Subcutaneous abdominal adipose tissue (tissue), 5 donors: Measurements from ENCODE around the gene NTSR1.

ENCODE experiments used
- H3K27ac ChIP-seq: one replicate; pipeline ENCODE4 v1.7.0; 2013; ENCODE audit warnings: low read depth, mild to moderate bottlenecking, inconsistent platforms, low read length, moderate library complexity
- H3K27me3 ChIP-seq, 5 donors: one replicate each; pipeline ENCODE4 v1.7.0; 2013; ENCODE audit warnings: low read length in 5 of 5, inconsistent platforms in 1 of 5; ENCODE audit not compliant: control insufficient read depth in 5 of 5, insufficient read depth in 4 of 5
- H3K36me3 ChIP-seq, 5 donors: one replicate each; pipeline ENCODE4 v1.7.0; 2013; ENCODE audit warnings: low read length in 5 of 5; ENCODE audit not compliant: control insufficient read depth in 5 of 5, insufficient read depth in 5 of 5
- H3K4me1 ChIP-seq, 5 donors: one replicate each; pipeline ENCODE4 v1.7.0; 2013; ENCODE audit warnings: low read length in 5 of 5, mild to moderate bottlenecking in 3 of 5, moderate library complexity in 1 of 5; ENCODE audit not compliant: control insufficient read depth in 5 of 5, insufficient read depth in 5 of 5
- H3K4me3 ChIP-seq, 5 donors: one replicate each; pipeline ENCODE4 v1.7.0; 2013; ENCODE audit warnings: low read length in 5 of 5, low read depth in 1 of 5
- H3K9ac ChIP-seq, 5 donors: one replicate each; pipeline ENCODE4 v1.7.0; 2013; ENCODE audit warnings: low read length in 5 of 5, mild to moderate bottlenecking in 4 of 5, moderate library complexity in 3 of 5
- H3K9me3 ChIP-seq, 5 donors: one replicate each; pipeline ENCODE4 v1.7.0; 2013; ENCODE audit warnings: low read length in 5 of 5; ENCODE audit not compliant: control insufficient read depth in 5 of 5
- donor health status: healthy.
- donor health status: healthy.
- donor health status: healthy.
- donor health status: healthy.
- donor health status: healthy.

NTSR1 gene

DNA sequence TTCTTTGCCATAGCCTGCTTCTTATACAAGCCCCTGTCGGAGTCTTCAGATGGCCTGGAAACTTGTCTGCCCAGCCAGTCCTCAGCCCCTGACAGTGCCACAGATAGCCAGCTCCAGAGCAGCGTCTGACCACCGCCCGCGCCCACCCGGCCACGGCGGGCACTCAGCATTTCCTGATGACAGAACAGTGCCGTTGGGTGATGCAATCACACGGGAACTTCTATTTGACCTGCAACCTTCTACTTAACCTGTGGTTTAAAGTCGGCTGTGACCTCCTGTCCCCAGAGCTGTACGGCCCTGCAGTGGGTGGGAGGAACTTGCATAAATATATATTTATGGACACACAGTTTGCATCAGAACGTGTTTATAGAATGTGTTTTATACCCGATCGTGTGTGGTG is 36.9 kb upstream of the NTSR1 start:
- peaks cover 21 to 33% (median 29%) of the 10 kb centered on the region in 5 donors for H3K27me3 ChIP-seq

DNA sequence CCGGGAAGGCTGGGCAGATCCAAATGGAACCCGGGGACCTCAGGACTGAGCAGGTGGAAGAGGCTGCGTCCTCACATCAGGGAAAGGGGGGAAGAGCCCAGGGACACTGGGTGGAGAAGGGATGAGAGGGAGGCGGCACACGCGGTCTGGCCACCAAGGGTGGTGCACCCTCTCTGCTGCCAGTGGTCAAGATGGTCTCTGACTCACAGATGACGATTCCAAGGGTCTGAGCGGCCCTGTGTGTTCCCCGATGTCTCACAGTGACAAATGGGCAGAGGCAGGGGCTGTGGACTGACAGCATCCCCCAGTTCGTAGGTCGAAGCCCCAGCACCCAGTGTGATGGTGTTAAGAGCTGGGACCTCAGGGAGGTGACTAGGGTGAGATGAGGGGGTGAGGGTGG is 34.3 kb upstream of the NTSR1 start:
- peaks cover 0 to 7% (median 0%) of the 10 kb centered on the region in 5 donors for H3K36me3 ChIP-seq
- no peak overlapping the region for H3K9ac ChIP-seq
- no peaks in the 10 kb centered on the region for H3K9me3 ChIP-seq
- peaks cover 21 to 37% (median 32%) of the 10 kb centered on the region in 5 donors for H3K27me3 ChIP-seq
- H3K27ac ChIP-seq, result no peak overlapping the region
- H3K4me3 ChIP-seq, result no peak overlapping the region
- peaks cover 0 to 7% (median 2%) of the 10 kb centered on the region in 5 donors for H3K4me1 ChIP-seq

More for the DNA sequence above, 36.9 kb upstream of the NTSR1 start:
- Histone ChIP-seq H3K9ac (no peak overlapping the region), H3K4me3 (no peak overlapping the region), H3K4me1 (peaks cover 3 to 23% (median 10%) of the 10 kb centered on the region in 5 donors), H3K27ac (no peak overlapping the region), H3K36me3 (peaks cover 0 to 7% (median 0%) of the 10 kb centered on the region in 5 donors), H3K9me3 (no peaks in the 10 kb centered on the region)

DNA sequence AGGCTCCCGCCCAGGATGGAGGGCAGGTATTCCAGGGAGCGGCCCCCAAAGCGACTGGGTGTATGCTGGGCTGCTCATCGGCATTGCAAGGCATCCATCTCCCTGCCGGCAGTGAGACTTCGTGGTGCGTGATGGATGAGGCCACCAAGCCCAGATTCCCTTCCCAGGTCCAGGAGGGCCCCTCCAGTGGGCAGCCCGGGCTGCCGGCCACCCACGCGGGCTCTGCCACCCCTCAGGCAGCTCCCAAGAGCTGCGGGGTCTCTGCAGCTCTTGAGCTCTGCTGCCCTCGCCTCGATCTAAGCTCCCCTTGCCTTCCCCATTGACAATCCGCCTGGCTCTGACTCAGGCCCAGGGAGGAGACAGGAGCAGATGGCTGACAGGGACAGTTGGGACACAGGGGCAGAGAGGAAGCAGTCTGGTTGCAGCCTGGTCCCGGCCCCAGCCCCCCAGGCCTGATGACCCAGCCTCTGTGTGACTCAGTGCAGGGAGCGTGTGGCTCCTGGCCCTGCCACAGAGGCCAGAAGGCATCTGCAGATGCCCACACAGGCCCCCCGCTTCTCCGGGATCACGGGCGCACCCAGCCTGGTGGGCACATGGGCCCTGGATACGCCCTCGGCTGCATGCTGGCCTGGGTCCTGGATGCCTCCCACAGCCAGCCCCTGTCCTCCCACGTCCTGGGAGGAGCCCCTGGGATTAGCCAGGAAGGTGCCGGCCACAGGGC is 33.3 kb upstream of the NTSR1 start:
- peaks cover 0 to 7% (median 2%) of the 10 kb centered on the region in 5 donors for H3K4me1 ChIP-seq
- H3K9me3 ChIP-seq, result peaks cover 2 to 7% (median 5%) of the 10 kb centered on the region in 5 donors
- peaks cover 0 to 6% (median 0%) of the 10 kb centered on the region in 5 donors for H3K36me3 ChIP-seq
- H3K9ac ChIP-seq, result no peak overlapping the region
- no peak overlapping the region for H3K4me3 ChIP-seq
- H3K27ac ChIP-seq, result no peak overlapping the region
- H3K27me3 ChIP-seq, result peaks cover 21 to 42% (median 32%) of the 10 kb centered on the region in 5 donors

- peaks cover 2 to 12% (median 7%) of the 10 kb centered on the region in 5 donors for H3K9me3 ChIP-seq
- peaks cover 0 to under 1% (median 0%) of the 10 kb centered on the region in 5 donors for H3K36me3 ChIP-seq
- H3K27ac ChIP-seq, result no peak overlapping the region
- peaks cover 18 to 44% (median 32%) of the 10 kb centered on the region in 5 donors for H3K27me3 ChIP-seq
- H3K9ac ChIP-seq, result no peak overlapping the region
- H3K4me1 ChIP-seq, result peaks cover 0 to 7% (median 2%) of the 10 kb centered on the region in 5 donors
- H3K4me3 ChIP-seq, result no peak overlapping the region
These were observed 32.8 kb upstream of the NTSR1 start for GRCh38 chr20:62675877-62676260.

DNA sequence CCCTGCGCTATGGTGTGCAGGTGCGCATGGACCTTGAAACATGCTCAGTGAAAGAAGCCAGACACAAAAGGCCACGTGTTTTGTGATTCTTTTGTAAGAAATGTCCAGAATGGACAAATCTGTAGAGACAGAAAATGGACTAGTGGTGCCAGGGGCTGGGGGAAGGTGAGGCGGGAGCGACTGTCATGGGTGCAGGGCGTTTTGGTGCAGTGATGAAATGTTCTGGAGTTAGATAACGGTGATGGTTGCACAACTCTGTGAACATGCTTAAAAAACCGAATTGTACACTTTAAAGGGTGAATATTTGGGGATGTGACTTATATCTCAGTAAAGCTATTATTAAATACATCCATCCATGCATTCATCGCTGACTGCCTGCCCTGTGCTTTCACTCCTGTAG is 31.7 kb upstream of the NTSR1 start:
- Histone ChIP-seq H3K27me3 (peaks cover 20 to 49% (median 35%) of the 10 kb centered on the region in 5 donors), H3K36me3 (no peaks in the 10 kb centered on the region), H3K27ac (no peak overlapping the region), H3K4me1 (peaks cover 0 to 7% (median 2%) of the 10 kb centered on the region in 5 donors), H3K9me3 (peaks cover 2 to 12% (median 7%) of the 10 kb centered on the region in 5 donors), H3K9ac (no peak overlapping the region), H3K4me3 (no peak overlapping the region)

DNA sequence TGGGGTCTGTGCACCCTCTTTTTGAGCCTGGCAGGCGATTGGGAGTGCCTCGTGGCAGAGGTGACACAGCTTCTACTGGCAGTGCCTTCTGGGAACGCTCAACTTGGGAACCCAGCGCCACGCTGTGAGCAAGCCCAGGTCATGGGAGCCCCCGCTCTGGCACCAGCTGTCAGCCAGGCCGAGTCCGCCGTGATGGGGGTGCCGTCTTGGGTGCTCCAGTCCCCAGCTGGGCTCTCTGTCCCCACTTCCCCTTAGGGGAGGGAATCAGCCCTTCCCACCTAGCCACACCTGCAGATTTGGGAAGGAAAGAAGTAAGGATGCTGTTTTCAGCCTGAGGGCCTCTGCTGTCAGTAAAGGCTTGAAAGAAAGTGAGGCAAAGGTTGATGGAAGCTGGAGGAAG is 31.0 kb upstream of the NTSR1 start:
- Histone ChIP-seq H3K27ac (no peak overlapping the region), H3K27me3 (peaks cover 23 to 56% (median 42%) of the 10 kb centered on the region in 5 donors), H3K36me3 (no peaks in the 10 kb centered on the region), H3K9me3 (peaks cover 2 to 12% (median 7%) of the 10 kb centered on the region in 5 donors), H3K4me3 (no peak overlapping the region), H3K9ac (no peak overlapping the region), H3K4me1 (peaks cover 0 to 7% (median 2%) of the 10 kb centered on the region in 5 donors)

DNA sequence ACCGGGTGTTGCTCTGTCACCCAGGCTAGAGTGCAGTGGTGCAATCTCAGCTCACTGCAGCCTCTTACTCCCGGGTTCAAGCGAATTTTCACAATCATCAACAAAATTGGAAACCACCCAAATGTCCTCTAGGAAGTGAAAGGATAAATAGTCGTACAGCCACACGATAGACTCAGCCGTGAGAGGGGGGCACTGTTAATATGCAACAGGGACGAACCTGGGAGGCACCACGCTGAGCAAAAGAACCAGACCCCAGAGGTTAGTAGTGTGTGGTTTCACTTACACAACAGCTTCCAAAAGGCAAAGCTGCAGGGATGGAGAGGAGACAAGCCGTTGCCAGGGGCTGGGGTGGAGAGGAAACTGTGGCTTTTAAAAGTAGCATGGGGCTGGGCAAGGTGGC is 30.1 kb upstream of the NTSR1 start:
- Histone ChIP-seq H3K27me3 (peaks cover 29 to 63% (median 43%) of the 10 kb centered on the region in 5 donors), H3K4me1 (peaks cover 0 to 2% (median under 1%) of the 10 kb centered on the region in 5 donors), H3K4me3 (no peak overlapping the region), H3K9me3 (peaks cover 2 to 12% (median 7%) of the 10 kb centered on the region in 5 donors), H3K36me3 (no peaks in the 10 kb centered on the region), H3K27ac (no peak overlapping the region), H3K9ac (no peak overlapping the region)

DNA sequence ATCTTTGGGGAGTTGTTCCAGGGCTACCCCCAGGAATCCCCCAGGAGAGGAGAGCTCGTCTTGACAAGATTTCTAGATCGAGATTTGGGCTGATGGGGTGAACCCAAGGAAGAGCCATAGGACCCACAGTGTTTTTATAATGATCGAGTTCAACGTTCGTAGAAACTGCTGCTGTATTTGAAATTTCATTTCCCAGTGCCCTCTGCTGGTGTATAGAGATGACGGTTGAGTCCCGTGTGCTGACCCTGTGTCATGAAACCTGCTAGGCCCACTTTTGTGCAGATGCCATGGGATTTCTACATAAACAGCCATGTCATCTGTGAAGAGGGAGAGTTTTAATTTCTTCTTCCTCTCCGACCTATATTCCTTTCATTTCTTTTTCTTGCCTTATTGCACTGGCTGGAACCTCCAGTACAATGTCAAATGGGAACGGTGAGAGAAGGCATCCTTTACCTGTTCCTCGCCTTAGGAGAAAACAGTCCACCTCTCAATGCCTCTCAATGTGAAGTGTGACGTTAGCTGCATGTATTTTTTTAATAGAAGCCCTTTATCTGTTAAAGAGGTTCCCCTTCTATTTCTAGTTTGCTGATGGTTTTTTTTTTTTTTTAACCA is 28.6 kb upstream of the NTSR1 start:
- Histone ChIP-seq H3K36me3 (no peaks in the 10 kb centered on the region), H3K9me3 (peaks cover 2 to 12% (median 7%) of the 10 kb centered on the region in 5 donors), H3K27ac (no peak overlapping the region), H3K4me3 (no peak overlapping the region), H3K9ac (no peak overlapping the region), H3K4me1 (peaks cover 0 to 5% (median 0%) of the 10 kb centered on the region in 5 donors), H3K27me3 (peaks cover 18 to 63% (median 34%) of the 10 kb centered on the region in 5 donors)

DNA sequence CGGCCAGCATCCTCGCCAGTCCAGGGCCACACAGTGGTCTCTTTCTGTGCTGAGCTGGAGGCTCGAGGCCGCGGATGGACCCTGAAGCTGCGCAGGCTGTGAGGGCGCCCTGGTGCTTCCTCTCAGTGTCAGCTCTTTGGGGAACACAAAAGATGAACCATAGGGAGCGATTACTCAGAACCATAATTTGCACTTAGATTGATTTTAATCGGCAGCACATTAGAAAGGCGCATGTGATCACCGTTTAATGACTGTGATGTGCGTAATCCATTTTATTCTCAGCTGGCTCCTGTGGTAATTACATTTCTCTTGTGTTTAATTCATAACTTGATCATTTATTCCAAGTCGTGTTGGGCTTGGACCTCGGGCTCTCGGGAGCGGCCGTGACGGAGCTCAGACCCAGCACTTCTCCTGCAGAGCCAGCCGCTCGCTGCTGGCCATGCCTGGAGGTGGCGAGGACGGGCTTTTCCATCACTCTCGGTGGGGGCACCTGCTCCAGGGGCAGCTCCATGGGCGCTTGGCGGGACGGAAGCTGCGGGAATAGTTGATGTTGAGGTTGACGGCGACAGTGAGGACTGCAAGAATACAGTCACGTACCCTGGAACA is 25.6 kb upstream of the NTSR1 start:
- peaks cover 22 to 58% (median 44%) of the 10 kb centered on the region in 5 donors for H3K27me3 ChIP-seq
- H3K36me3 ChIP-seq, result no peaks in the 10 kb centered on the region
- peaks cover 2 to 12% (median 7%) of the 10 kb centered on the region in 5 donors for H3K9me3 ChIP-seq
- no peak overlapping the region for H3K27ac ChIP-seq
- H3K9ac ChIP-seq, result no peak overlapping the region
- H3K4me3 ChIP-seq, result no peak overlapping the region
- peaks cover 0 to 11% (median 8%) of the 10 kb centered on the region in 5 donors for H3K4me1 ChIP-seq
